K562 (cell line): ENCODE data around the gene RGMA. TPM values are rescaled to one million over a fixed set of nuclear protein-coding genes. Genes with fewer than 3 reads are reported as not detected.

Experiments
- ATAC-seq: fragments of 200-7000 bp; cut with Tn5 transposase; 3 replicates; pipeline ENCODE4 v1.9.1; 2020; ENCODE audit warnings: moderate library complexity
- BruUV-seq: library from RNA; stranded (reverse); fragments of 400-500 nt; replicated peaks from 2 replicates; lab custom pipeline; 2021; lab: Mats Ljungman, UMichigan
- CTCF ChIA-PET: fragments of 300-600 bp; formaldehyde crosslinking; extraction: SDS; loops from one replicate; lab custom pipeline; 2021; ENCODE audit warnings: low intra/inter-chr PET ratio; lab: Yijun Ruan, JAX
- POLR2A ChIA-PET: fragments of 300-600, 350-650 bp; sonication (Branson Sonifier 250); formaldehyde crosslinking; extraction: SDS; loops from one replicate; lab custom pipeline; 2021; ENCODE audit warnings: antibody characterized with exemption, inconsistent platforms; lab: Yijun Ruan, JAX
- DNase-seq, 4 experiments: peaks; one replicate each; pipeline versions ENCODE4 v3.0.0 to v3.0.0-alpha.2; 2011 to 2018; ENCODE audit warnings: low spot score in 3 of 4, mixed read lengths in 3 of 4; ENCODE audit errors: extremely low read depth in 1 of 4
- FAIRE-seq: peaks from 2 replicates; lab custom pipeline; 2011; peaks lifted over from hg19 to GRCh38; lab: Jason Lieb, UNC
- H2AFZ ChIP-seq: 2 replicates; pipeline ENCODE4 v1.6.0; 2011; ENCODE audit warnings: low read depth, low read length, control low read depth, inconsistent platforms
- H3K27ac ChIP-seq: fragments of 200-600 bp; 3 replicates; pipeline ENCODE4 v1.8.0; 2011; ENCODE audit warnings: low read depth, mild to moderate bottlenecking, control low read depth, inconsistent platforms, low read length, moderate library complexity, mixed read lengths; ENCODE audit errors: extremely low read depth
- H3K27me3 ChIP-seq, 2 experiments: fragments of 300-600 bp in 1 of 2; 2 replicates in 1 of 2; 3 replicates in 1 of 2; pipeline versions ENCODE4 v1.6.0 to v1.8.0; 2011; ENCODE audit warnings: inconsistent platforms in 2 of 2, low read length in 2 of 2, mild to moderate bottlenecking in 1 of 2, mixed read lengths in 1 of 2, moderate library complexity in 1 of 2; ENCODE audit not compliant: control insufficient read depth in 2 of 2, insufficient read depth in 2 of 2
- H3K36me3 ChIP-seq: fragments of 300-600 bp; 3 replicates; pipeline ENCODE4 v1.8.0; 2011; ENCODE audit warnings: mild to moderate bottlenecking, low read length, inconsistent platforms; ENCODE audit not compliant: control insufficient read depth, insufficient read depth
- H3K4me1 ChIP-seq, 2 experiments: fragments of 200-600 bp in 1 of 2; replicated peaks in 1 of 2; 2 replicates in 1 of 2; 3 replicates in 1 of 2; pipeline versions ENCODE4 v1.5.1 to v1.8.0; 2011; ENCODE audit warnings: inconsistent platforms in 2 of 2, low read length in 2 of 2, mild to moderate bottlenecking in 1 of 2, mixed read lengths in 1 of 2, moderate library complexity in 1 of 2; ENCODE audit not compliant: control insufficient read depth in 2 of 2, insufficient read depth in 2 of 2
- H3K4me2 ChIP-seq: 2 replicates; pipeline ENCODE4 v1.6.1; 2011; ENCODE audit warnings: low read length, control low read depth, inconsistent platforms, mixed read lengths; ENCODE audit not compliant: insufficient read depth
- H3K4me3 ChIP-seq: fragments of 200-600 bp; sonication (generic), shearing (Covaris generic); 2 replicates; pipeline ENCODE4 v1.5.1; 2016; ENCODE audit warnings: control low read depth, inconsistent platforms
- H3K79me2 ChIP-seq: fragments of 200-600 bp; 3 replicates; pipeline ENCODE4 v1.8.0; 2011; ENCODE audit warnings: low read length, inconsistent platforms; ENCODE audit not compliant: control insufficient read depth, insufficient read depth
- H3K9ac ChIP-seq, 2 experiments: 2 replicates each; pipeline versions ENCODE4 v1.6.0 to v1.6.1; 2011; ENCODE audit warnings: low read depth in 2 of 2, low read length in 2 of 2, control low read depth in 1 of 2, inconsistent platforms in 1 of 2, mild to moderate bottlenecking in 1 of 2, mixed read lengths in 1 of 2; ENCODE audit not compliant: insufficient read depth in 1 of 2
- H3K9me1 ChIP-seq: one replicate; pipeline ENCODE4 v1.6.0; 2011; ENCODE audit warnings: inconsistent platforms, mild to moderate bottlenecking, low read length, moderate library complexity; ENCODE audit not compliant: control insufficient read depth, insufficient read depth
- H3K9me3 ChIP-seq: replicated peaks from 2 replicates; pipeline ENCODE4 v1.5.1; 2011; ENCODE audit warnings: low read depth, low read length, inconsistent platforms; ENCODE audit not compliant: control insufficient read depth, insufficient read depth
- H4K20me1 ChIP-seq: replicated peaks from 2 replicates; pipeline ENCODE4 v1.6.1; 2011; ENCODE audit warnings: low read length, inconsistent platforms, mixed read lengths; ENCODE audit not compliant: control insufficient read depth, insufficient read depth
- ADNP ChIP-seq: fragments of 200-800 bp; sonication (Bioruptor generic); IDR thresholded peaks from 2 replicates; pipeline ENCODE4 v1.6.1; 2016; ENCODE audit warnings: missing genetic modification characterization, missing compliant biosample characterization
- CXXC5 ChIP-seq: fragments of 250-450 bp; sonication (Bioruptor Pico); IDR thresholded peaks from 2 replicates; pipeline ENCODE4 v1.8.0; 2022; ENCODE audit warnings: inconsistent platforms, mild to moderate bottlenecking, moderate library complexity
- FIP1L1 ChIP-seq: fragments of 200-400 bp; formaldehyde crosslinking; IDR thresholded peaks from 2 replicates; pipeline ENCODE4 v1.6.1; 2018; ENCODE audit warnings: mild to moderate bottlenecking, low read depth, low read length; ENCODE audit not compliant: poor library complexity, severe bottlenecking
- HDAC1 ChIP-seq, 2 experiments: fragments of 450-650 bp; IDR thresholded peaks; 2 replicates each; pipeline ENCODE4 v1.6.1; 2016 to 2017; ENCODE audit warnings: inconsistent platforms in 1 of 2, mild to moderate bottlenecking in 1 of 2, moderate library complexity in 1 of 2
- PHF21A ChIP-seq: fragments of 450-650 bp; IDR thresholded peaks from 2 replicates; pipeline ENCODE4 v1.6.1; 2017; ENCODE audit warnings: low read depth, borderline replicate concordance
- TAL1 ChIP-seq: fragments of 450-650 bp; IDR thresholded peaks from 2 replicates; pipeline ENCODE4 v1.6.1; 2016; ENCODE audit warnings: mild to moderate bottlenecking
- ZNF408 ChIP-seq: fragments of 250-450 bp; sonication (Bioruptor Pico); IDR thresholded peaks from 2 replicates; pipeline ENCODE4 v1.4.0; 2020; ENCODE audit warnings: low read depth, mild to moderate bottlenecking, moderate library complexity
- WGBS: fragments of 100-300 bp; shearing (Covaris generic); methylation state at CpG from one replicate; pipeline ENCODE4 v1.1.6; 2016; ENCODE audit warnings: low coverage, mixed read lengths; ENCODE audit not compliant: insufficient coverage; ENCODE audit errors: missing lambda C conversion rate; 5-methylcytosine and 5-hydroxymethylcytosine counted together
- in situ Hi-C: fragments of 300-500 bp; cut with MboI; formaldehyde crosslinking; loops from 4 replicates; pipeline ENCODE4 v1.15.0; 2018; ENCODE audit warnings: inconsistent platforms, mixed read lengths
- intact Hi-C: fragments of 100-400 bp; cut with micrococcal nuclease; formaldehyde crosslinking; loops from 2 replicates; pipeline ENCODE4 v1.14.2; 2022
- polyA plus RNA-seq, 8 experiments: library from polyadenylated mRNA; depleted of rRNA in 4 of 8; stranded (reverse) in 5 of 8; unstranded in 3 of 8; fragments of >200 nt; fragmentation: Nextera tagmentation in 2 of 8; fragmentation: Illumina TruSeq in 1 of 8; extraction: Ambion mirVana in 2 of 8; extraction: Trizol in 1 of 8; gene quantifications; 2 replicates each; pipeline versions ENCODE4 v1.2.1 to v1.2.3, GENCODE V29; 2011 to 2014; ENCODE audit warnings: inconsistent platforms in 1 of 8, missing spikeins in 1 of 8
- total RNA-seq, 7 experiments: library from RNA; depleted of rRNA in 6 of 7; stranded (reverse); fragments of >200 nt in 6 of 7; fragmentation: Illumina TruSeq in 2 of 7; extraction: Trizol in 2 of 7; gene quantifications; 2 replicates each; pipeline versions ENCODE4 v1.2.1 to v1.2.3, GENCODE V29; 2011 to 2021; ENCODE audit warnings: low replicate concordance in 1 of 7
- TF ChIP-seq, protein P1 (sequence below): fragments of 200-800 bp; sonication (Bioruptor generic); IDR thresholded peaks from 2 replicates; pipeline ENCODE4 v1.6.1; 2016; ENCODE audit warnings: missing genetic modification characterization, missing compliant biosample characterization
- TF ChIP-seq, protein P2 (sequence below), 2 experiments: fragments of 450-650 bp in 1 of 2; IDR thresholded peaks; 2 replicates each; pipeline ENCODE4 v1.6.1; 2011 to 2017; ENCODE audit warnings: low read depth in 2 of 2, antibody characterized with exemption in 1 of 2, borderline replicate concordance in 1 of 2, low read length in 1 of 2, mild to moderate bottlenecking in 1 of 2, mixed read lengths in 1 of 2; ENCODE audit not compliant: control insufficient read depth in 1 of 2
- TF ChIP-seq, protein P3 (sequence below): sonication (generic); formaldehyde crosslinking; IDR thresholded peaks from 2 replicates; pipeline ENCODE4 v1.5.0; 2020; ENCODE audit warnings: missing genetic modification reagents

RGMA gene
- total and polyA plus RNA-seq, 9 of the 15 experiments (the other 6 are each of a cell fraction or from before 2014, with no cell fraction given) = 0.03 to 0.05 (median 0.03) TPM; not detected in 6

DNA sequence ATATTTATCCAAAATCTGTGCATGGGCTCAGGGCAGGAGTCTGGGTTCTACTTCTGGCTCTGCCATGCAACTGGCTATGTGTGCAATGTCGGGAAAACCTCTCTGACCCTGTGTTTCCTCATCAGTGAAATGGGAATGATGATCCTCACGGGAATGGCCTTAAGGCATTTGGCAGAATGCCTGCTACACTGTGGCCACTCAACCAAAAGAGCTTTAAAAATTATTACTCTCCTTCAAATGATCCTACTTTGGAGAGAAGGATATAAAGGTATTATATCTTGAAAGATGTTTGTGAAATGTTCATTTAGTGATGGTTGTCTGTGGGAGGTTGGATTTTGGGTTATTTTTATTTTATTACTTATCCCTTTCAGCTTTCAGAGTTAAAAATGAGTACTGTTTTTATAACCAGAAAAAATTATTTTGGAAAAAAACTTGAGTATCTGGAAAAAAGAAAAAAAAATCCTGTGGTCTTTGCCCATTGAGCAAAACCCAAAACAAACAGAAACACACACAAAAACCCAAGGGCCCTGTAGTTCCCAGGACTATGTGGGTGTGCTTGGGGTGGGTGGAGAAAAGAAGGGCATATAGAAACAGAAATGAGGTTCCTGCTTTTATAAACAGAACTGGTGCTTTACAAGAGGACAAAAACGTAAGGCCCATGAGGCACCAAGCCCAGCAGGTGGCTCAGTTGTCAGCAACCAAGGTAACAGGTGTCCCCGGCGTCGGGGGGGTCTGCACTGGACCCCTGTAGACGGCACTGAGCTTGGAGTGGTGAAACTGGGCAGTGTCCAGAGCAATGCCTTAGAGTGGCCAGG lies 22.0 kb downstream of the RGMA start:
- intact Hi-C loops (no loop called here), in situ Hi-C loops (no loop called here)
- Histone ChIP-seq H3K9ac (no peak overlapping the region), H3K9me3 (no peaks in the 10 kb centered on the region), H4K20me1 (0 out of 2 replicates have a peak, but pooled peaks cover 2% of the 10 kb centered on the region), H3K9me1 (no peaks in the 10 kb centered on the region), H3K36me3 (no peaks in the 10 kb centered on the region), H2AFZ (no peak overlapping the region), H3K4me3 (no peak overlapping the region), H3K4me1 (peaks cover 0 to 3% of the 10 kb centered on the region in 2 experiments; a peak in 1 of 5 replicates), H3K27ac (no peak overlapping the region), H3K79me2 (no peaks in the 10 kb centered on the region), H3K4me2 (no peak overlapping the region), H3K27me3 (peaks cover 75% of the 10 kb centered on the region in 2 experiments)
- POLR2A ChIA-PET = no interaction called here
- CTCF ChIA-PET = no interaction called here
- BruUV-seq = no TSS peak
- FAIRE-seq (no peak), ATAC-seq (no peak), DNase-seq (no peak)
- WGBS = 3% methylated on average over 7 of the region's 7 CpGs
- TF ChIP-seq, protein P1, sequence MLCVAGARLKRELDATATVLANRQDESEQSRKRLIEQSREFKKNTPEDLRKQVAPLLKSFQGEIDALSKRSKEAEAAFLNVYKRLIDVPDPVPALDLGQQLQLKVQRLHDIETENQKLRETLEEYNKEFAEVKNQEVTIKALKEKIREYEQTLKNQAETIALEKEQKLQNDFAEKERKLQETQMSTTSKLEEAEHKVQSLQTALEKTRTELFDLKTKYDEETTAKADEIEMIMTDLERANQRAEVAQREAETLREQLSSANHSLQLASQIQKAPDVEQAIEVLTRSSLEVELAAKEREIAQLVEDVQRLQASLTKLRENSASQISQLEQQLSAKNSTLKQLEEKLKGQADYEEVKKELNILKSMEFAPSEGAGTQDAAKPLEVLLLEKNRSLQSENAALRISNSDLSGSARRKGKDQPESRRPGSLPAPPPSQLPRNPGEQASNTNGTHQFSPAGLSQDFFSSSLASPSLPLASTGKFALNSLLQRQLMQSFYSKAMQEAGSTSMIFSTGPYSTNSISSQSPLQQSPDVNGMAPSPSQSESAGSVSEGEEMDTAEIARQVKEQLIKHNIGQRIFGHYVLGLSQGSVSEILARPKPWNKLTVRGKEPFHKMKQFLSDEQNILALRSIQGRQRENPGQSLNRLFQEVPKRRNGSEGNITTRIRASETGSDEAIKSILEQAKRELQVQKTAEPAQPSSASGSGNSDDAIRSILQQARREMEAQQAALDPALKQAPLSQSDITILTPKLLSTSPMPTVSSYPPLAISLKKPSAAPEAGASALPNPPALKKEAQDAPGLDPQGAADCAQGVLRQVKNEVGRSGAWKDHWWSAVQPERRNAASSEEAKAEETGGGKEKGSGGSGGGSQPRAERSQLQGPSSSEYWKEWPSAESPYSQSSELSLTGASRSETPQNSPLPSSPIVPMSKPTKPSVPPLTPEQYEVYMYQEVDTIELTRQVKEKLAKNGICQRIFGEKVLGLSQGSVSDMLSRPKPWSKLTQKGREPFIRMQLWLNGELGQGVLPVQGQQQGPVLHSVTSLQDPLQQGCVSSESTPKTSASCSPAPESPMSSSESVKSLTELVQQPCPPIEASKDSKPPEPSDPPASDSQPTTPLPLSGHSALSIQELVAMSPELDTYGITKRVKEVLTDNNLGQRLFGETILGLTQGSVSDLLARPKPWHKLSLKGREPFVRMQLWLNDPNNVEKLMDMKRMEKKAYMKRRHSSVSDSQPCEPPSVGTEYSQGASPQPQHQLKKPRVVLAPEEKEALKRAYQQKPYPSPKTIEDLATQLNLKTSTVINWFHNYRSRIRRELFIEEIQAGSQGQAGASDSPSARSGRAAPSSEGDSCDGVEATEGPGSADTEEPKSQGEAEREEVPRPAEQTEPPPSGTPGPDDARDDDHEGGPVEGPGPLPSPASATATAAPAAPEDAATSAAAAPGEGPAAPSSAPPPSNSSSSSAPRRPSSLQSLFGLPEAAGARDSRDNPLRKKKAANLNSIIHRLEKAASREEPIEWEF (CRISPR knock-in tag) = no peak
- TF ChIP-seq ADNP (tag) = no peak
- TF ChIP-seq ZNF408 (CRISPR knock-in tag) = no peak
- TF ChIP-seq, protein P2, sequence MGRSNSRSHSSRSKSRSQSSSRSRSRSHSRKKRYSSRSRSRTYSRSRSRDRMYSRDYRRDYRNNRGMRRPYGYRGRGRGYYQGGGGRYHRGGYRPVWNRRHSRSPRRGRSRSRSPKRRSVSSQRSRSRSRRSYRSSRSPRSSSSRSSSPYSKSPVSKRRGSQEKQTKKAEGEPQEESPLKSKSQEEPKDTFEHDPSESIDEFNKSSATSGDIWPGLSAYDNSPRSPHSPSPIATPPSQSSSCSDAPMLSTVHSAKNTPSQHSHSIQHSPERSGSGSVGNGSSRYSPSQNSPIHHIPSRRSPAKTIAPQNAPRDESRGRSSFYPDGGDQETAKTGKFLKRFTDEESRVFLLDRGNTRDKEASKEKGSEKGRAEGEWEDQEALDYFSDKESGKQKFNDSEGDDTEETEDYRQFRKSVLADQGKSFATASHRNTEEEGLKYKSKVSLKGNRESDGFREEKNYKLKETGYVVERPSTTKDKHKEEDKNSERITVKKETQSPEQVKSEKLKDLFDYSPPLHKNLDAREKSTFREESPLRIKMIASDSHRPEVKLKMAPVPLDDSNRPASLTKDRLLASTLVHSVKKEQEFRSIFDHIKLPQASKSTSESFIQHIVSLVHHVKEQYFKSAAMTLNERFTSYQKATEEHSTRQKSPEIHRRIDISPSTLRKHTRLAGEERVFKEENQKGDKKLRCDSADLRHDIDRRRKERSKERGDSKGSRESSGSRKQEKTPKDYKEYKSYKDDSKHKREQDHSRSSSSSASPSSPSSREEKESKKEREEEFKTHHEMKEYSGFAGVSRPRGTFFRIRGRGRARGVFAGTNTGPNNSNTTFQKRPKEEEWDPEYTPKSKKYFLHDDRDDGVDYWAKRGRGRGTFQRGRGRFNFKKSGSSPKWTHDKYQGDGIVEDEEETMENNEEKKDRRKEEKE (IDR thresholded peaks at IDR 0.05; ENCODE audit: borderline replicate concordance in 1 of 2, control insufficient read depth in 1 of 2, low read depth in 2 of 2, low read length in 1 of 2) = no peak
- no peak for TF ChIP-seq HDAC1 (IDR thresholded peaks at IDR 0.05)
- no peak for TF ChIP-seq TAL1
- TF ChIP-seq FIP1L1 = no peak
- no peak for TF ChIP-seq PHF21A
- TF ChIP-seq CXXC5 = no peak
- TF ChIP-seq, protein P3, sequence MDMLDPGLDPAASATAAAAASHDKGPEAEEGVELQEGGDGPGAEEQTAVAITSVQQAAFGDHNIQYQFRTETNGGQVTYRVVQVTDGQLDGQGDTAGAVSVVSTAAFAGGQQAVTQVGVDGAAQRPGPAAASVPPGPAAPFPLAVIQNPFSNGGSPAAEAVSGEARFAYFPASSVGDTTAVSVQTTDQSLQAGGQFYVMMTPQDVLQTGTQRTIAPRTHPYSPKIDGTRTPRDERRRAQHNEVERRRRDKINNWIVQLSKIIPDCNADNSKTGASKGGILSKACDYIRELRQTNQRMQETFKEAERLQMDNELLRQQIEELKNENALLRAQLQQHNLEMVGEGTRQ (CRISPR knock-in tag) = no peak
